GM15510 (cell line): Measurements from ENCODE around the gene AGAP1.

Source experiments
- POLR2A ChIP-seq: IDR thresholded peaks from 3 replicates; pipeline ENCODE4 v1.6.1; 2011; ENCODE audit warnings: borderline replicate concordance; ENCODE audit not compliant: insufficient read length; ENCODE audit errors: extremely low read depth

The AGAP1 gene

GRCh38 chr2:235855011-235855410 is 361.2 kb downstream of the AGAP1 start:
- TF ChIP-seq POLR2A: no peak

GRCh38 chr2:235856151-235856854 is 362.5 kb downstream of the AGAP1 start:
- no peak for TF ChIP-seq POLR2A

GRCh38 chr2:235857598-235857997 is 363.8 kb downstream of the AGAP1 start:
- TF ChIP-seq POLR2A: no peak

GRCh38 chr2:235858881-235859280 is 365.0 kb downstream of the AGAP1 start:
- no peak for TF ChIP-seq POLR2A

GRCh38 chr2:235859651-235860050 is 365.8 kb downstream of the AGAP1 start:
- no peak for TF ChIP-seq POLR2A

GRCh38 chr2:235860111-235860510 is 366.3 kb downstream of the AGAP1 start:
- no peak for TF ChIP-seq POLR2A

GRCh38 chr2:235860871-235861270 is 367.0 kb downstream of the AGAP1 start:
- TF ChIP-seq POLR2A: no peak

GRCh38 chr2:235861383-235861782 is 367.5 kb downstream of the AGAP1 start:
- TF ChIP-seq POLR2A: no peak

GRCh38 chr2:235863414-235863813 is 369.6 kb downstream of the AGAP1 start:
- TF ChIP-seq POLR2A: no peak

- TF ChIP-seq POLR2A: no peak
These were observed 370.5 kb downstream of the AGAP1 start for GRCh38 chr2:235864302-235864701.

- TF ChIP-seq POLR2A: no peak
These were observed 371.1 kb downstream of the AGAP1 start for GRCh38 chr2:235864733-235865515.

GRCh38 chr2:235866373-235866772 is 372.5 kb downstream of the AGAP1 start:
- no peak for TF ChIP-seq POLR2A

GRCh38 chr2:235868224-235868623 is 374.4 kb downstream of the AGAP1 start:
- no peak for TF ChIP-seq POLR2A

- TF ChIP-seq POLR2A: no peak
These were observed 374.8 kb downstream of the AGAP1 start for GRCh38 chr2:235868645-235869044.

GRCh38 chr2:235870515-235870914 is 376.7 kb downstream of the AGAP1 start:
- TF ChIP-seq POLR2A: no peak

- no peak for TF ChIP-seq POLR2A
These were observed 382.3 kb downstream of the AGAP1 start for GRCh38 chr2:235876099-235876679.

GRCh38 chr2:235877275-235877802 is 383.5 kb downstream of the AGAP1 start:
- no peak for TF ChIP-seq POLR2A

- no peak for TF ChIP-seq POLR2A
These were observed 385.3 kb downstream of the AGAP1 start for GRCh38 chr2:235879116-235879515.
